Liver (tissue), 9 donors: ENCODE results near the gene NEFH. TPM values are rescaled to one million over a fixed set of nuclear protein-coding genes. Genes with fewer than 3 reads are reported as not detected.
A peak's percentile ranks its signal among the peaks of the same experiment; 100 is the strongest.

ENCODE experiments used
- DNase-seq: peaks from one replicate; pipeline ENCODE4 v3.0.0-alpha.2; 2017; ENCODE audit warnings: low spot score
- H3K27ac ChIP-seq, 2 donors: one replicate each; pipeline ENCODE4 v1.7.0; 2013; ENCODE audit warnings: inconsistent platforms in 2 of 2, low read length in 2 of 2, control low read depth in 1 of 2, low read depth in 1 of 2, mild to moderate bottlenecking in 1 of 2
- H3K27me3 ChIP-seq, 4 donors: one replicate each; pipeline versions ENCODE4 v1.6.1 to v1.7.0; 2013; ENCODE audit warnings: low read length in 3 of 4, inconsistent platforms in 1 of 4, mild to moderate bottlenecking in 1 of 4, moderate library complexity in 1 of 4; ENCODE audit not compliant: control insufficient read depth in 4 of 4, insufficient read depth in 4 of 4
- H3K36me3 ChIP-seq, 4 donors: one replicate each; pipeline versions ENCODE4 v1.6.1 to v1.7.0; 2013; ENCODE audit warnings: low read length in 3 of 4, mild to moderate bottlenecking in 3 of 4, low read depth in 1 of 4, moderate library complexity in 1 of 4; ENCODE audit not compliant: control insufficient read depth in 4 of 4, insufficient read depth in 3 of 4
- H3K4me1 ChIP-seq, 4 donors: one replicate each; pipeline versions ENCODE4 v1.6.1 to v1.7.0; 2013; ENCODE audit warnings: low read length in 3 of 4, mild to moderate bottlenecking in 3 of 4, moderate library complexity in 1 of 4; ENCODE audit not compliant: control insufficient read depth in 4 of 4, insufficient read depth in 4 of 4
- H3K4me3 ChIP-seq, 3 donors: one replicate each; pipeline versions ENCODE4 v1.6.1 to v1.7.0; 2013; ENCODE audit warnings: low read length in 3 of 3, control low read depth in 1 of 3, low read depth in 1 of 3, mild to moderate bottlenecking in 1 of 3
- H3K9ac ChIP-seq, 2 donors: one replicate each; pipeline ENCODE4 v1.7.0; 2013; ENCODE audit warnings: low read length in 2 of 2, mild to moderate bottlenecking in 2 of 2, moderate library complexity in 2 of 2, control low read depth in 1 of 2, low read depth in 1 of 2
- H3K9me3 ChIP-seq, 4 donors: one replicate each; pipeline versions ENCODE4 v1.6.1 to v1.7.0; 2013; ENCODE audit warnings: low read length in 3 of 4; ENCODE audit not compliant: control insufficient read depth in 4 of 4
- EGR1 ChIP-seq, 2 donors: IDR thresholded peaks; 2 replicates each; pipeline ENCODE4 v1.6.1; 2016 to 2018; ENCODE audit warnings: antibody characterized with exemption in 2 of 2, low read depth in 2 of 2
- HNF4A ChIP-seq, 2 donors: conservative IDR thresholded peaks; 2 replicates each; pipeline ENCODE4 v1.6.1; 2016; ENCODE audit warnings: antibody characterized with exemption in 2 of 2, mild to moderate bottlenecking in 2 of 2
- NR2F2 ChIP-seq: IDR thresholded peaks from 2 replicates; pipeline ENCODE4 v1.6.1; 2016; ENCODE audit warnings: antibody characterized with exemption
- RAD21 ChIP-seq, 2 donors: IDR thresholded peaks; 2 replicates each; pipeline ENCODE4 v1.6.1; 2016; ENCODE audit warnings: antibody characterized with exemption in 2 of 2, mild to moderate bottlenecking in 2 of 2
- TAF1 ChIP-seq: conservative IDR thresholded peaks from 2 replicates; pipeline ENCODE4 v1.6.1; 2016; ENCODE audit warnings: antibody characterized with exemption, mild to moderate bottlenecking
- WGBS: extraction: QIAGEN DNeasy Blood & Tissue Kit; methylation state at CpG from one replicate; pipeline ENCODE4 v1.1.7; 2013; 5-methylcytosine and 5-hydroxymethylcytosine counted together
- polyA plus RNA-seq, 2 donors: library from polyadenylated mRNA; stranded (reverse) in 1 of 2; unstranded in 1 of 2; fragments of 200-250 nt in 1 of 2; fragments of >200 nt in 1 of 2; fragmentation: Nextera tagmentation in 1 of 2; extraction: Ambion mirVana in 1 of 2; gene quantifications; one replicate each; pipeline versions ENCODE4 v1.2.1 to v1.2.3, GENCODE V29; 2013 to 2015
- total RNA-seq, 2 donors: library from RNA; depleted of rRNA; stranded (reverse); fragments of >200 nt; gene quantifications; one replicate each; pipeline ENCODE4 v1.2.3, GENCODE V29; 2014
- TF ChIP-seq, protein P1 (sequence below): IDR thresholded peaks from 2 replicates; pipeline ENCODE4 v1.6.1; 2016; ENCODE audit warnings: antibody characterized with exemption
- TF ChIP-seq, protein P2 (sequence below): IDR thresholded peaks from 2 replicates; pipeline ENCODE4 v1.6.1; 2016; ENCODE audit warnings: antibody characterized with exemption, mild to moderate bottlenecking
- donor health status: healthy.
- donor health status: healthy.
- donor health status: healthy.
- donor health status: healthy.
- donor health status: healthy.

The NEFH gene
- total and polyA plus RNA-seq, 4 donors = 0.04 to 1.6 (median 0.21) TPM

GRCh38 chr22:29480262-29480511 is 169 bp downstream of the NEFH start (continued):
- TF ChIP-seq, protein P1, sequence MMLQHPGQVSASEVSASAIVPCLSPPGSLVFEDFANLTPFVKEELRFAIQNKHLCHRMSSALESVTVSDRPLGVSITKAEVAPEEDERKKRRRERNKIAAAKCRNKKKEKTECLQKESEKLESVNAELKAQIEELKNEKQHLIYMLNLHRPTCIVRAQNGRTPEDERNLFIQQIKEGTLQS = no peak
- TF ChIP-seq NR2F2 = no peak

DNA sequence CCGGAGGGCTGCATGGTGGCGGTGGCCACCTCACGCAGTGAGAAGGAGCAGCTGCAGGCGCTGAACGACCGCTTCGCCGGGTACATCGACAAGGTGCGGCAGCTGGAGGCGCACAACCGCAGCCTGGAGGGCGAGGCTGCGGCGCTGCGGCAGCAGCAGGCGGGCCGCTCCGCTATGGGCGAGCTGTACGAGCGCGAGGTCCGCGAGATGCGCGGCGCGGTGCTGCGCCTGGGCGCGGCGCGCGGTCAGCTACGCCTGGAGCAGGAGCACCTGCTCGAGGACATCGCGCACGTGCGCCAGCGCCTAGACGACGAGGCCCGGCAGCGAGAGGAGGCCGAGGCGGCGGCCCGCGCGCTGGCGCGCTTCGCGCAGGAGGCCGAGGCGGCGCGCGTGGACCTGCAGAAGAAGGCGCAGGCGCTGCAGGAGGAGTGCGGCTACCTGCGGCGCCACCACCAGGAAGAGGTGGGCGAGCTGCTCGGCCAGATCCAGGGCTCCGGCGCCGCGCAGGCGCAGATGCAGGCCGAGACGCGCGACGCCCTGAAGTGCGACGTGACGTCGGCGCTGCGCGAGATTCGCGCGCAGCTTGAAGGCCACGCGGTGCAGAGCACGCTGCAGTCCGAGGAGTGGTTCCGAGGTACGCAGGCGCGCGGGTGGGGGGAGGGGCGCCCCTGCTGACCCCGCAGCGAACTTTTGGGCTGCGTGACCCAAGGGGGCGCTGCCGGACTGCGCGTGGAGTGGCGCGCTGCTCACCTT is 670 bp downstream of the NEFH start:
- peak; percentile 49 for DNase-seq
- peaks cover 0 to 2% (median 0%) of the 10 kb centered on the region in 4 donors for H3K9me3 ChIP-seq
- peaks cover 0 to 8% (median 3%) of the 10 kb centered on the region in 4 donors for H3K27me3 ChIP-seq
- peak overlapping the region in 1 of 3 donors; percentile 19 for H3K4me3 ChIP-seq
- H3K4me1 ChIP-seq = peaks cover 9 to 18% (median 13%) of the 10 kb centered on the region in 4 donors
- 19% methylated on average over 107 of the region's 107 CpGs for WGBS
- no peak overlapping the region for H3K27ac ChIP-seq
- H3K36me3 ChIP-seq = no peaks in the 10 kb centered on the region
- TF ChIP-seq, protein P2, sequence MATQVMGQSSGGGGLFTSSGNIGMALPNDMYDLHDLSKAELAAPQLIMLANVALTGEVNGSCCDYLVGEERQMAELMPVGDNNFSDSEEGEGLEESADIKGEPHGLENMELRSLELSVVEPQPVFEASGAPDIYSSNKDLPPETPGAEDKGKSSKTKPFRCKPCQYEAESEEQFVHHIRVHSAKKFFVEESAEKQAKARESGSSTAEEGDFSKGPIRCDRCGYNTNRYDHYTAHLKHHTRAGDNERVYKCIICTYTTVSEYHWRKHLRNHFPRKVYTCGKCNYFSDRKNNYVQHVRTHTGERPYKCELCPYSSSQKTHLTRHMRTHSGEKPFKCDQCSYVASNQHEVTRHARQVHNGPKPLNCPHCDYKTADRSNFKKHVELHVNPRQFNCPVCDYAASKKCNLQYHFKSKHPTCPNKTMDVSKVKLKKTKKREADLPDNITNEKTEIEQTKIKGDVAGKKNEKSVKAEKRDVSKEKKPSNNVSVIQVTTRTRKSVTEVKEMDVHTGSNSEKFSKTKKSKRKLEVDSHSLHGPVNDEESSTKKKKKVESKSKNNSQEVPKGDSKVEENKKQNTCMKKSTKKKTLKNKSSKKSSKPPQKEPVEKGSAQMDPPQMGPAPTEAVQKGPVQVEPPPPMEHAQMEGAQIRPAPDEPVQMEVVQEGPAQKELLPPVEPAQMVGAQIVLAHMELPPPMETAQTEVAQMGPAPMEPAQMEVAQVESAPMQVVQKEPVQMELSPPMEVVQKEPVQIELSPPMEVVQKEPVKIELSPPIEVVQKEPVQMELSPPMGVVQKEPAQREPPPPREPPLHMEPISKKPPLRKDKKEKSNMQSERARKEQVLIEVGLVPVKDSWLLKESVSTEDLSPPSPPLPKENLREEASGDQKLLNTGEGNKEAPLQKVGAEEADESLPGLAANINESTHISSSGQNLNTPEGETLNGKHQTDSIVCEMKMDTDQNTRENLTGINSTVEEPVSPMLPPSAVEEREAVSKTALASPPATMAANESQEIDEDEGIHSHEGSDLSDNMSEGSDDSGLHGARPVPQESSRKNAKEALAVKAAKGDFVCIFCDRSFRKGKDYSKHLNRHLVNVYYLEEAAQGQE = no peak
- TF ChIP-seq RAD21 (IDR thresholded peaks at IDR 0.05) = peak in 1 of 2 donors; percentile 10
- no peak overlapping the region for H3K9ac ChIP-seq

- TF ChIP-seq EGR1 (IDR thresholded peaks at IDR 0.05; ENCODE audit: low read depth in 2 of 2) (no peak), TAF1 (no peak), RAD21 (IDR thresholded peaks at IDR 0.05) (no peak), HNF4A (conservative IDR thresholded peaks at IDR 0.05) (no peak)
- Histone ChIP-seq H3K27me3 (peaks cover 0 to 8% (median 3%) of the 10 kb centered on the region in 4 donors), H3K36me3 (no peaks in the 10 kb centered on the region), H3K9me3 (peaks cover 0 to 2% (median 0%) of the 10 kb centered on the region in 4 donors), H3K4me1 (peaks cover 9 to 18% (median 13%) of the 10 kb centered on the region in 4 donors), H3K9ac (no peak overlapping the region), H3K4me3 (peak overlapping the region in 1 of 3 donors; percentile 19), H3K27ac (no peak overlapping the region)
- no peak for DNase-seq
- WGBS = 25% methylated on average over 15 of the region's 15 CpGs
These were observed 1.4 kb downstream of the NEFH start for GRCh38 chr22:29481265-29482000.

DNA sequence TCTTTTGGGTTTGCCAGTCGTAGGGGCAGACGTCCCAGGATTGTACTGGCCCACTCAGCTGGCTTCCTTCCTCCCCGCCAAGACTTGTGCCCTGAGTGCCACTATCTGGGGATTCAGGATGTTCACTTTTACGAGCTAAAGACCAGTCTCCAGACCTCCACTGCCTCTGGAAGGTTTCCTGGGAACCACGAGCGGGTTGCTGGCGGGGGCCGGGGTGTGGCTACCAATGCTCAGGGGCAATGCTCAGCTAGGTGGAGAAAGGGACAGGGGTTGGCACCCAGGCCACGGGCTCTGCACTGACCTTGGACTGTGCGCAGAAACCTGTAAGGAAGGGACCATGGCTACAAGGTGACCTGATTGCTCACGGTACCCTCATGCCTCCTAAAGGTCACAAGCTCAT is 2.2 kb downstream of the NEFH start:
- Histone ChIP-seq H3K27ac (no peak overlapping the region), H3K4me3 (no peak overlapping the region), H3K9ac (no peak overlapping the region), H3K27me3 (peaks cover 0 to 8% (median 3%) of the 10 kb centered on the region in 4 donors), H3K9me3 (peaks cover 0 to 2% (median 0%) of the 10 kb centered on the region in 4 donors), H3K36me3 (no peaks in the 10 kb centered on the region), H3K4me1 (peaks cover 9 to 18% (median 13%) of the 10 kb centered on the region in 4 donors)
- no peak for DNase-seq
- 81% methylated on average over 11 of the region's 11 CpGs for WGBS
- TF ChIP-seq, protein P2 = no peak
